Progenitor cell of endocrine pancreas (in vitro differentiated cells): Measurements from ENCODE around the gene ZNF580. TPM values are rescaled to one million over a fixed set of nuclear protein-coding genes. Genes with fewer than 3 reads are reported as not detected.

Source experiments
- DNase-seq: peaks from one replicate; pipeline ENCODE4 v3.0.0; 2021; ENCODE audit warnings: low spot score; ENCODE audit not compliant: unreplicated experiment
- H3K27ac Mint-ChIP-seq: 2 replicates; pipeline ENCODE4 v1.8.0; 2021; ENCODE audit warnings: mild to moderate bottlenecking, moderate library complexity, mixed read lengths
- H3K27me3 Mint-ChIP-seq: 2 replicates; pipeline ENCODE4 v1.8.0; 2021; ENCODE audit warnings: mixed read lengths
- H3K36me3 Mint-ChIP-seq: 2 replicates; pipeline ENCODE4 v1.8.0; 2022; ENCODE audit warnings: mixed read lengths; ENCODE audit not compliant: insufficient read depth
- H3K4me1 Mint-ChIP-seq: 2 replicates; pipeline ENCODE4 v1.8.0; 2021; ENCODE audit warnings: low read depth, mixed read lengths
- H3K4me3 Mint-ChIP-seq: 2 replicates; pipeline ENCODE4 v1.8.0; 2021; ENCODE audit warnings: low read depth, mild to moderate bottlenecking, moderate library complexity, mixed read lengths
- H3K9me3 Mint-ChIP-seq: 2 replicates; pipeline ENCODE4 v1.8.0; 2021; ENCODE audit warnings: low read depth, mixed read lengths
- CTCF ChIP-seq: fragments of 200-600 bp; sonication (generic); IDR thresholded peaks from one replicate; pipeline ENCODE4 v1.5.0; 2021; ENCODE audit warnings: antibody characterized with exemption, mild to moderate bottlenecking; ENCODE audit not compliant: unreplicated experiment
- total RNA-seq: library from RNA; stranded (reverse); gene quantifications from 2 replicates; pipeline ENCODE4 v1.2.1, GENCODE V29; 2021

ZNF580 gene
- total RNA-seq, 1 donor from 2014 or later, result 45.9 TPM

- no peaks in the 10 kb centered on the region for H3K27me3 Mint-ChIP-seq
- peaks cover 4% of the 10 kb centered on the region for H3K4me1 Mint-ChIP-seq
- H3K36me3 Mint-ChIP-seq, result peaks cover 12% of the 10 kb centered on the region
- H3K9me3 Mint-ChIP-seq, result no peaks in the 10 kb centered on the region
- DNase-seq, result no peak
- H3K27ac Mint-ChIP-seq, result no peak overlapping the region
- H3K4me3 Mint-ChIP-seq, result no peak overlapping the region
- TF ChIP-seq CTCF, result no peak
These were observed 21.5 kb upstream of the ZNF580 start for GRCh38 chr19:55619286-55619685.

- H3K27ac Mint-ChIP-seq, result peak overlapping the region; percentile 59
- peaks cover 9% of the 10 kb centered on the region for H3K4me1 Mint-ChIP-seq
- peaks cover 10% of the 10 kb centered on the region for H3K36me3 Mint-ChIP-seq
- no peak overlapping the region for H3K4me3 Mint-ChIP-seq
- no peak for DNase-seq
- H3K9me3 Mint-ChIP-seq, result no peaks in the 10 kb centered on the region
- H3K27me3 Mint-ChIP-seq, result no peaks in the 10 kb centered on the region
- no peak for TF ChIP-seq CTCF
These were observed 20.2 kb upstream of the ZNF580 start for GRCh38 chr19:55620410-55621204.

GRCh38 chr19:55621205-55621672 lies 19.6 kb upstream of the ZNF580 start:
- peaks cover 10% of the 10 kb centered on the region for H3K36me3 Mint-ChIP-seq
- TF ChIP-seq CTCF, result no peak
- no peak overlapping the region for H3K4me3 Mint-ChIP-seq
- H3K9me3 Mint-ChIP-seq, result no peaks in the 10 kb centered on the region
- no peak for DNase-seq
- H3K27me3 Mint-ChIP-seq, result no peaks in the 10 kb centered on the region
- no peak overlapping the region for H3K27ac Mint-ChIP-seq
- H3K4me1 Mint-ChIP-seq, result peaks cover 9% of the 10 kb centered on the region

- no peak for TF ChIP-seq CTCF
- no peaks in the 10 kb centered on the region for H3K9me3 Mint-ChIP-seq
- no peak for DNase-seq
- H3K27ac Mint-ChIP-seq, result no peak overlapping the region
- H3K4me1 Mint-ChIP-seq, result peaks cover 9% of the 10 kb centered on the region
- no peak overlapping the region for H3K4me3 Mint-ChIP-seq
- no peaks in the 10 kb centered on the region for H3K27me3 Mint-ChIP-seq
- H3K36me3 Mint-ChIP-seq, result peaks cover 9% of the 10 kb centered on the region
These were observed 19.1 kb upstream of the ZNF580 start for GRCh38 chr19:55621673-55622231.

- Mint-ChIP-seq H3K36me3 (peaks cover 6% of the 10 kb centered on the region), H3K4me1 (peaks cover 9% of the 10 kb centered on the region), H3K27me3 (no peaks in the 10 kb centered on the region), H3K9me3 (no peaks in the 10 kb centered on the region), H3K27ac (no peak overlapping the region), H3K4me3 (no peak overlapping the region)
- TF ChIP-seq CTCF, result no peak
- no peak for DNase-seq
These were observed 18.4 kb upstream of the ZNF580 start for GRCh38 chr19:55622242-55622969.
